Measurements from ENCODE around the gene C2CD5. TPM values are rescaled to one million over a fixed set of nuclear protein-coding genes. Genes with fewer than 3 reads are reported as not detected.

The C2CD5 gene
- polyA plus RNA-seq, 1 donor from 2014 or later, result 171 TPM

GRCh38 chr12:22457085-22457484 is 87.3 kb downstream of the C2CD5 start:
- Histone ChIP-seq H3K79me2 (replicated peaks; ENCODE audit: insufficient read depth, low read length) (no peaks in the 10 kb centered on the region), H3K27ac (ENCODE audit: low read length) (no peak overlapping the region), H4K20me1 (ENCODE audit: insufficient read depth) (no peaks in the 10 kb centered on the region), H3K36me3 (ENCODE audit: insufficient read depth, low read length) (peaks cover 7% of the 10 kb centered on the region), H3F3A (ENCODE audit: insufficient read depth, low read length, poor library complexity, severe bottlenecking) (no peaks in the 10 kb centered on the region), H3K4me3 (ENCODE audit: low read length) (no peak overlapping the region), H3K27me3 (ENCODE audit: insufficient read depth, low read depth, low read length) (no peaks in the 10 kb centered on the region), H3K4me2 (ENCODE audit: low read length) (no peak overlapping the region), H3K9me3 (ENCODE audit: low read length) (no peaks in the 10 kb centered on the region), H3K9ac (ENCODE audit: low read length) (no peak overlapping the region), H3K9me2 (ENCODE audit: insufficient read depth, low read length) (no peaks in the 10 kb centered on the region), H2AFZ (ENCODE audit: low read depth, low read length) (no peak overlapping the region)
- TF ChIP-seq RAD21 (conservative IDR thresholded peaks at IDR 0.05) (no peak), EP300 (conservative IDR thresholded peaks at IDR 0.05; ENCODE audit: poor library complexity, severe bottlenecking) (no peak), POLR2AphosphoS5 (IDR thresholded peaks at IDR 0.05) (no peak), TAF1 (IDR thresholded peaks at IDR 0.05; ENCODE audit: low read depth) (no peak), SMC3 (conservative IDR thresholded peaks at IDR 0.05; ENCODE audit: poor library complexity) (no peak), EZH2 (IDR thresholded peaks at IDR 0.05; ENCODE audit: borderline replicate concordance, insufficient read depth, low read length, poor library complexity, severe bottlenecking) (no peak), MXI1 (conservative IDR thresholded peaks at IDR 0.05; ENCODE audit: poor library complexity, severe bottlenecking) (no peak)
- TF ChIP-seq, protein P1, sequence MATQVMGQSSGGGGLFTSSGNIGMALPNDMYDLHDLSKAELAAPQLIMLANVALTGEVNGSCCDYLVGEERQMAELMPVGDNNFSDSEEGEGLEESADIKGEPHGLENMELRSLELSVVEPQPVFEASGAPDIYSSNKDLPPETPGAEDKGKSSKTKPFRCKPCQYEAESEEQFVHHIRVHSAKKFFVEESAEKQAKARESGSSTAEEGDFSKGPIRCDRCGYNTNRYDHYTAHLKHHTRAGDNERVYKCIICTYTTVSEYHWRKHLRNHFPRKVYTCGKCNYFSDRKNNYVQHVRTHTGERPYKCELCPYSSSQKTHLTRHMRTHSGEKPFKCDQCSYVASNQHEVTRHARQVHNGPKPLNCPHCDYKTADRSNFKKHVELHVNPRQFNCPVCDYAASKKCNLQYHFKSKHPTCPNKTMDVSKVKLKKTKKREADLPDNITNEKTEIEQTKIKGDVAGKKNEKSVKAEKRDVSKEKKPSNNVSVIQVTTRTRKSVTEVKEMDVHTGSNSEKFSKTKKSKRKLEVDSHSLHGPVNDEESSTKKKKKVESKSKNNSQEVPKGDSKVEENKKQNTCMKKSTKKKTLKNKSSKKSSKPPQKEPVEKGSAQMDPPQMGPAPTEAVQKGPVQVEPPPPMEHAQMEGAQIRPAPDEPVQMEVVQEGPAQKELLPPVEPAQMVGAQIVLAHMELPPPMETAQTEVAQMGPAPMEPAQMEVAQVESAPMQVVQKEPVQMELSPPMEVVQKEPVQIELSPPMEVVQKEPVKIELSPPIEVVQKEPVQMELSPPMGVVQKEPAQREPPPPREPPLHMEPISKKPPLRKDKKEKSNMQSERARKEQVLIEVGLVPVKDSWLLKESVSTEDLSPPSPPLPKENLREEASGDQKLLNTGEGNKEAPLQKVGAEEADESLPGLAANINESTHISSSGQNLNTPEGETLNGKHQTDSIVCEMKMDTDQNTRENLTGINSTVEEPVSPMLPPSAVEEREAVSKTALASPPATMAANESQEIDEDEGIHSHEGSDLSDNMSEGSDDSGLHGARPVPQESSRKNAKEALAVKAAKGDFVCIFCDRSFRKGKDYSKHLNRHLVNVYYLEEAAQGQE (IDR thresholded peaks at IDR 0.05; ENCODE audit: borderline replicate concordance), result no peak
- TF ChIP-seq, protein P2, sequence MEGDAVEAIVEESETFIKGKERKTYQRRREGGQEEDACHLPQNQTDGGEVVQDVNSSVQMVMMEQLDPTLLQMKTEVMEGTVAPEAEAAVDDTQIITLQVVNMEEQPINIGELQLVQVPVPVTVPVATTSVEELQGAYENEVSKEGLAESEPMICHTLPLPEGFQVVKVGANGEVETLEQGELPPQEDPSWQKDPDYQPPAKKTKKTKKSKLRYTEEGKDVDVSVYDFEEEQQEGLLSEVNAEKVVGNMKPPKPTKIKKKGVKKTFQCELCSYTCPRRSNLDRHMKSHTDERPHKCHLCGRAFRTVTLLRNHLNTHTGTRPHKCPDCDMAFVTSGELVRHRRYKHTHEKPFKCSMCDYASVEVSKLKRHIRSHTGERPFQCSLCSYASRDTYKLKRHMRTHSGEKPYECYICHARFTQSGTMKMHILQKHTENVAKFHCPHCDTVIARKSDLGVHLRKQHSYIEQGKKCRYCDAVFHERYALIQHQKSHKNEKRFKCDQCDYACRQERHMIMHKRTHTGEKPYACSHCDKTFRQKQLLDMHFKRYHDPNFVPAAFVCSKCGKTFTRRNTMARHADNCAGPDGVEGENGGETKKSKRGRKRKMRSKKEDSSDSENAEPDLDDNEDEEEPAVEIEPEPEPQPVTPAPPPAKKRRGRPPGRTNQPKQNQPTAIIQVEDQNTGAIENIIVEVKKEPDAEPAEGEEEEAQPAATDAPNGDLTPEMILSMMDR (IDR thresholded peaks at IDR 0.05; ENCODE audit: poor library complexity, severe bottlenecking), result no peak

DNA sequence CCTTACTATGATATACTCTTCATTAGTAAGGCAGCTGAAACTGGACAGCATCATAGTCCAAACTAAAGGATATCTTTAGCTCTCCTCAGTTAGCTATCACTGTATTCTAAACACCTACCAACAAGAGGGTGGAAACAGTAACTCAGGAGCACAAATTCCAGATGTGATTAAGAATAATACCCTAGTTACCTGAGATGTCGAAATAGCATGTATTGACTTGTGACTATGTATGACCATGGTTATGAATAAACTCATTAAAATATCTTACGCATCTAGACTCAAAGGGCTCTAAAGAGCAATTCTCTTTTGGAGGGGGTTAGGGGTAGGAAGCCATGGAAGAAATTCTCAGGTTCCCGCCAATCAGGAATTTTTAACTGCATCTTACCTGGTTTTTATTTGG is 90.8 kb downstream of the C2CD5 start:
- Histone ChIP-seq H3K4me3 (ENCODE audit: low read length) (no peak overlapping the region), H3K9me3 (ENCODE audit: low read length) (no peaks in the 10 kb centered on the region), H3F3A (ENCODE audit: insufficient read depth, low read length, poor library complexity, severe bottlenecking) (no peaks in the 10 kb centered on the region), H4K20me1 (ENCODE audit: insufficient read depth) (no peaks in the 10 kb centered on the region), H3K36me3 (ENCODE audit: insufficient read depth, low read length) (peaks cover 7% of the 10 kb centered on the region), H3K27ac (ENCODE audit: low read length) (no peak overlapping the region), H2AFZ (ENCODE audit: low read depth, low read length) (no peak overlapping the region), H3K27me3 (ENCODE audit: insufficient read depth, low read depth, low read length) (no peaks in the 10 kb centered on the region), H3K4me2 (ENCODE audit: low read length) (no peak overlapping the region), H3K9me2 (ENCODE audit: insufficient read depth, low read length) (no peaks in the 10 kb centered on the region), H3K9ac (ENCODE audit: low read length) (no peak overlapping the region), H3K79me2 (replicated peaks; ENCODE audit: insufficient read depth, low read length) (no peaks in the 10 kb centered on the region)
- TF ChIP-seq SMC3 (conservative IDR thresholded peaks at IDR 0.05; ENCODE audit: poor library complexity) (no peak), MXI1 (conservative IDR thresholded peaks at IDR 0.05; ENCODE audit: poor library complexity, severe bottlenecking) (no peak), EZH2 (IDR thresholded peaks at IDR 0.05; ENCODE audit: borderline replicate concordance, insufficient read depth, low read length, poor library complexity, severe bottlenecking) (no peak), TAF1 (IDR thresholded peaks at IDR 0.05; ENCODE audit: low read depth) (no peak)
- TF ChIP-seq, protein P1 (IDR thresholded peaks at IDR 0.05; ENCODE audit: borderline replicate concordance), result no peak

Data from neural cell (in vitro differentiated cells).